Stomach (tissue), 9 donors: ENCODE data around the gene ALG3. TPM values are rescaled to one million over a fixed set of nuclear protein-coding genes. Genes with fewer than 3 reads are reported as not detected.

Experiments
- DNase-seq, 2 donors: peaks; one replicate each; pipeline versions ENCODE4 v3.0.0 to v3.0.0-alpha.2; 2013 to 2019
- H3K27ac ChIP-seq, 5 donors: fragments of 200-600 bp in 4 of 5; sonication (generic) in 4 of 5; one replicate each; pipeline ENCODE4 v1.5.1; 2013 to 2019; ENCODE audit warnings: mild to moderate bottlenecking in 1 of 5, moderate library complexity in 1 of 5
- H3K27me3 ChIP-seq, 3 donors: fragments of 200-600 bp; sonication (generic); one replicate each; pipeline ENCODE4 v1.5.1; 2017 to 2019; ENCODE audit warnings: mixed run types in 1 of 3
- H3K36me3 ChIP-seq, 4 donors: fragments of 200-600 bp; sonication (generic); 1 replicate in 3 of 4; 2 replicates in 1 of 4; pipeline ENCODE4 v1.5.1; 2016 to 2019
- H3K4me1 ChIP-seq, 4 donors: fragments of 200-600 bp; sonication (generic); one replicate each; pipeline ENCODE4 v1.5.1; 2016 to 2019
- H3K4me3 ChIP-seq, 4 donors: fragments of 200-600 bp; sonication (generic) in 3 of 4; one replicate each; pipeline ENCODE4 v1.5.1; 2016 to 2019; ENCODE audit warnings: mild to moderate bottlenecking in 1 of 4
- H3K9me3 ChIP-seq, 4 donors: fragments of 200-600 bp; sonication (generic); one replicate each; pipeline ENCODE4 v1.5.1; 2016 to 2019
- EP300 ChIP-seq: sonication (generic); formaldehyde crosslinking; IDR thresholded peaks from one replicate; pipeline ENCODE4 v1.6.1; 2017; ENCODE audit warnings: antibody characterized with exemption
- POLR2A ChIP-seq, 4 donors: fragments of 450-650 bp; IDR thresholded peaks; one replicate each; pipeline ENCODE4 v1.6.1; 2016; ENCODE audit warnings: antibody characterized with exemption in 4 of 4, control low read depth in 2 of 4, mild to moderate bottlenecking in 1 of 4, moderate library complexity in 1 of 4
- POLR2AphosphoS5 ChIP-seq, 3 donors: sonication (generic); formaldehyde crosslinking; IDR thresholded peaks; one replicate each; pipeline ENCODE4 v1.6.1; 2016; ENCODE audit warnings: antibody characterized with exemption in 3 of 3
- WGBS, 5 donors: extraction: QIAGEN DNeasy Blood & Tissue Kit in 3 of 5; methylation state at CpG; one replicate each; pipeline versions ENCODE4 v1.1.5 to v1.1.7; 2013 to 2018; 5-methylcytosine and 5-hydroxymethylcytosine counted together
- intact Hi-C: fragments of 100-400 bp; cut with DNase I; formaldehyde crosslinking; loops from one replicate; pipeline ENCODE4 v1.15.1; 2023; ENCODE audit warnings: low total_unique reads
- polyA plus RNA-seq, 3 donors: library from polyadenylated mRNA; stranded (reverse); fragments of 200-250 nt; gene quantifications; one replicate each; pipeline ENCODE4 v1.2.3, GENCODE V29; 2013
- total RNA-seq, 5 donors: library from RNA; depleted of rRNA; stranded (reverse); fragments of >200 nt; gene quantifications; one replicate each; pipeline versions ENCODE4 v1.1.0 to v1.2.3, GENCODE V29; 2014 to 2016
- TF ChIP-seq, protein P1 (sequence below), 7 experiments: fragments of 450-650 bp in 4 of 7; fragments of 200-600 bp in 3 of 7; sonication (generic) in 3 of 7; IDR thresholded peaks; one replicate each; pipeline ENCODE4 v1.5.1; 2016 to 2019; ENCODE audit warnings: antibody characterized with exemption in 7 of 7, control low read depth in 2 of 7, mild to moderate bottlenecking in 1 of 7
- donor health status: healthy with polysubstance abuse.
- donor health status: Bipolar disorder and iron deficiency.
- donor health status: healthy.

The ALG3 gene
- total and polyA plus RNA-seq, 8 donors: 17.1 to 253 (median 22.1) TPM

DNA sequence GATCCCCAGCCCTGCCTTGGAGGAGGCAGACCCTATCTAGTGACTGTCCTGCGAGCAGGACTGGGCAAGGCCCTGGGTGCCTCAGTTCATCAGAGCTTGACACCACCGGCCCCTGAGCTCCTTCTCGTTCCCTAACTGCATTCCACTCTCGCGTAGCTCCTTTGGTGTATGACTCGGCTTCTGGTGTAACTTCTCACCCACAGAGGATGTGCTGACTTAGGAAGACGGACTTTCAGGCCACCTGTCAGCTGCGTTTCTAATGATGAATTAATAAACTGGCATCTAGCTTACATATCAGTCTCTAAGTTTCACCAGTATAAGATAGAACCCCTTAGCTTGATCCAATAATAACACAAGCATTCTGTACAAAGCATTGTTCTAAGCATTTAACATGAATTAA lies 45.2 kb downstream of the ALG3 start:
- H3K4me1 ChIP-seq: no peaks in the 10 kb centered on the region
- no peak for DNase-seq
- peaks cover 0 to 18% (median 4%) of the 10 kb centered on the region in 3 donors for H3K27me3 ChIP-seq
- WGBS, 5 donors: 65 to 79% (median 77%) methylated on average over 8 of the region's 8 CpGs
- no peak overlapping the region for H3K27ac ChIP-seq
- TF ChIP-seq POLR2AphosphoS5 (IDR thresholded peaks at IDR 0.05) (no peak), POLR2A (IDR thresholded peaks at IDR 0.05) (no peak), EP300 (no peak)
- TF ChIP-seq, protein P1, sequence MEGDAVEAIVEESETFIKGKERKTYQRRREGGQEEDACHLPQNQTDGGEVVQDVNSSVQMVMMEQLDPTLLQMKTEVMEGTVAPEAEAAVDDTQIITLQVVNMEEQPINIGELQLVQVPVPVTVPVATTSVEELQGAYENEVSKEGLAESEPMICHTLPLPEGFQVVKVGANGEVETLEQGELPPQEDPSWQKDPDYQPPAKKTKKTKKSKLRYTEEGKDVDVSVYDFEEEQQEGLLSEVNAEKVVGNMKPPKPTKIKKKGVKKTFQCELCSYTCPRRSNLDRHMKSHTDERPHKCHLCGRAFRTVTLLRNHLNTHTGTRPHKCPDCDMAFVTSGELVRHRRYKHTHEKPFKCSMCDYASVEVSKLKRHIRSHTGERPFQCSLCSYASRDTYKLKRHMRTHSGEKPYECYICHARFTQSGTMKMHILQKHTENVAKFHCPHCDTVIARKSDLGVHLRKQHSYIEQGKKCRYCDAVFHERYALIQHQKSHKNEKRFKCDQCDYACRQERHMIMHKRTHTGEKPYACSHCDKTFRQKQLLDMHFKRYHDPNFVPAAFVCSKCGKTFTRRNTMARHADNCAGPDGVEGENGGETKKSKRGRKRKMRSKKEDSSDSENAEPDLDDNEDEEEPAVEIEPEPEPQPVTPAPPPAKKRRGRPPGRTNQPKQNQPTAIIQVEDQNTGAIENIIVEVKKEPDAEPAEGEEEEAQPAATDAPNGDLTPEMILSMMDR (IDR thresholded peaks at IDR 0.05): no peak
- H3K36me3 ChIP-seq: no peaks in the 10 kb centered on the region
- no peak overlapping the region for H3K4me3 ChIP-seq
- intact Hi-C loops: no loop called here
- H3K9me3 ChIP-seq: no peaks in the 10 kb centered on the region

DNA sequence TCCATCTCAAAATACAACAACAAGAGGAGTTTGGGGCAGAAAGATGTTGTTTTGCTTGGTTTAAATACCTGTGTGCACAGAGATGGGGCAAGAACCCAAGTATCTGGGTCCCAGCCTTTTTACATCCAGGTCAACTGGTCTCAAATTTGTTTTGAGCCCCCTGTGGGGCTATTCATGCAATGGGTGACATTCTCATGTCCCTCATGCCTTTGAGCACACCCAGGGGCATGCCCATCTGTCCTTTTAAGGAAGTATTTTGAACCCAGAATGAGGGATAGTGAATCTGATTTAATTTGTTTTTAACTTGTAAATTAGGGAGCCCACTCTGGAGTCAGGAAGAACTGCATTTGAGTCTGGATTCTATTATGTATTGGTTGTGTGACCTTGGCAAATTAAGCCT lies 47.9 kb downstream of the ALG3 start:
- no peak overlapping the region for H3K4me3 ChIP-seq
- no peaks in the 10 kb centered on the region for H3K9me3 ChIP-seq
- no peak for DNase-seq
- TF ChIP-seq POLR2AphosphoS5 (IDR thresholded peaks at IDR 0.05) (no peak), POLR2A (IDR thresholded peaks at IDR 0.05) (no peak), EP300 (no peak)
- TF ChIP-seq, protein P1 (IDR thresholded peaks at IDR 0.05): no peak
- intact Hi-C loops: no loop called here
- H3K36me3 ChIP-seq: peaks cover 0 to 12% (median 9%) of the 10 kb centered on the region in 4 donors
- H3K4me1 ChIP-seq: no peaks in the 10 kb centered on the region
- no peak overlapping the region for H3K27ac ChIP-seq
- peaks cover 0 to 2% (median 0%) of the 10 kb centered on the region in 3 donors for H3K27me3 ChIP-seq

DNA sequence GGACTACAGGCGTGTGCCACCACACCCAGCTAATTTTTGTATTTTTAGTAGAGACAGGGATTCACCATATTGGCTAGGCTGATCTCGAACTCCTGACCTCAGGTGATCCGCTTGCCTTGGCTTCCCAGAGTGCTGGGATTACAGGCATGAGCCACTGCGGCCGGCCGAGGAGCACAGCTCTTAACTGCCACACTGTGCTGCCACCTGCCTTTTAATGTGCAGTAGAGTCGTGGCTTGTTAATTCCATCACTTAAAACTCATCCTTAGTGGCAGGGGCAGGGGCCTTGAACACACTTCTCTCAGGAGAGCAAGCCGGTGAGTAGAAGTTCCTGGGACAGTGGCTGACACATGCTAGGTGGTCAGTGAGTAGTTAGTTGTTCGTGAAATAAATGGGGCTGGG lies 50.3 kb downstream of the ALG3 start:
- no peaks in the 10 kb centered on the region for H3K9me3 ChIP-seq
- H3K4me1 ChIP-seq: no peaks in the 10 kb centered on the region
- H3K27me3 ChIP-seq: no peaks in the 10 kb centered on the region
- 70 to 91% (median 78%) methylated on average over 4 to 9 of the region's 9 CpGs for WGBS, 5 donors
- TF ChIP-seq, protein P1 (IDR thresholded peaks at IDR 0.05): no peak
- TF ChIP-seq EP300 (no peak), POLR2A (IDR thresholded peaks at IDR 0.05) (no peak), POLR2AphosphoS5 (IDR thresholded peaks at IDR 0.05) (no peak)
- no peak for DNase-seq
- intact Hi-C loops: no loop called here
- H3K36me3 ChIP-seq: peaks cover 20 to 35% (median 32%) of the 10 kb centered on the region in 4 donors
- no peak overlapping the region for H3K4me3 ChIP-seq
- no peak overlapping the region for H3K27ac ChIP-seq

DNA sequence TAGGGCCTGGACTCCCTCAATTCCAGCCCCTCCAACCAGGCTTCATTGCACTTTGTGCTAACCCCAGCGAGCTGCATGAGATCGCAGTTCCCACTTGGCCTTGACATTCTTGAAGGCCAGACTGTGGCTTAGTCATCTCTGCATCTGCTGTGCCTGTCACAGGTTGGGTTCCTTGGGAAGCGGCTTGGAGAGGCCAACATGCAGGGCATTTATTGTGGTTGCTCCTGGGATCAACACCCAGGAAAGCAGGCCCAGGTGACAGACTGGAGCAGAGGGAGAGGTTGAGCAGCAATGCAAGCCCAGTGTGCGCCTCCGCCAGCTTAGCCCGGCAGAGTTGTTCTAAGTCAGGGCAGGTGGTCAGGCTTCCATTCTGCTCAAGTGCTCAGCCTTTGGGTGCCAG lies 52.2 kb downstream of the ALG3 start:
- no peaks in the 10 kb centered on the region for H3K4me1 ChIP-seq
- intact Hi-C loops: no loop called here
- no peak overlapping the region for H3K4me3 ChIP-seq
- H3K9me3 ChIP-seq: no peaks in the 10 kb centered on the region
- no peaks in the 10 kb centered on the region for H3K27me3 ChIP-seq
- no peak for DNase-seq
- no peak for TF ChIP-seq POLR2A (IDR thresholded peaks at IDR 0.05)
- no peak for TF ChIP-seq POLR2AphosphoS5 (IDR thresholded peaks at IDR 0.05)
- TF ChIP-seq, protein P1 (IDR thresholded peaks at IDR 0.05): no peak
- no peak for TF ChIP-seq EP300
- H3K36me3 ChIP-seq: peaks cover 39 to 55% (median 52%) of the 10 kb centered on the region in 4 donors
- no peak overlapping the region for H3K27ac ChIP-seq
- WGBS, 5 donors: 88 to 92% (median 90%) methylated on average over 6 of the region's 6 CpGs
